Trophoblast cell (in vitro differentiated cells and primary cell): ENCODE data around the gene DDX59.

Experiments
- DNase-seq, 2 donors: peaks; one replicate each; pipeline ENCODE4 v3.0.0-alpha.2; 2016
- H2AFZ ChIP-seq: 2 replicates; pipeline ENCODE4 v1.6.1; 2013; ENCODE audit warnings: low read length, moderate library complexity, mild to moderate bottlenecking; ENCODE audit not compliant: insufficient read depth, poor library complexity
- H2AK5ac ChIP-seq: 2 replicates; pipeline ENCODE4 v1.6.1; 2013; ENCODE audit warnings: mild to moderate bottlenecking, low read length
- H2BK120ac ChIP-seq: 2 replicates; pipeline ENCODE4 v1.6.1; 2013; ENCODE audit warnings: low read length, mild to moderate bottlenecking, moderate library complexity; ENCODE audit not compliant: insufficient read depth, poor library complexity
- H2BK12ac ChIP-seq: 2 replicates; pipeline ENCODE4 v1.6.1; 2013; ENCODE audit warnings: mild to moderate bottlenecking, low read length, moderate library complexity
- H2BK5ac ChIP-seq: 2 replicates; pipeline ENCODE4 v1.6.1; 2013; ENCODE audit warnings: low read length, low read depth, moderate library complexity, mild to moderate bottlenecking; ENCODE audit not compliant: poor library complexity
- H3K14ac ChIP-seq: 2 replicates; pipeline ENCODE4 v1.6.1; 2013; ENCODE audit warnings: mild to moderate bottlenecking, low read length
- H3K18ac ChIP-seq: 2 replicates; pipeline ENCODE4 v1.6.1; 2013; ENCODE audit warnings: mild to moderate bottlenecking, low read length
- H3K23ac ChIP-seq: 2 replicates; pipeline ENCODE4 v1.6.1; 2013; ENCODE audit warnings: low read length
- H3K27ac ChIP-seq: 2 replicates; pipeline ENCODE4 v1.5.1; 2013; ENCODE audit warnings: low read depth, mild to moderate bottlenecking, inconsistent platforms, low read length, moderate library complexity
- H3K27me3 ChIP-seq: 2 replicates; pipeline ENCODE4 v1.6.1; 2013; ENCODE audit warnings: inconsistent platforms, mild to moderate bottlenecking, low read length, moderate library complexity; ENCODE audit not compliant: insufficient read depth
- H3K36me3 ChIP-seq, 2 experiments: 1 replicate in 1 of 2; 2 replicates in 1 of 2; pipeline ENCODE4 v1.6.1; 2013; ENCODE audit warnings: low read length in 2 of 2, mild to moderate bottlenecking in 2 of 2, moderate library complexity in 1 of 2; ENCODE audit not compliant: insufficient read depth in 2 of 2, control insufficient read depth in 1 of 2
- H3K4ac ChIP-seq: 2 replicates; pipeline ENCODE4 v1.6.1; 2013; ENCODE audit warnings: low read depth, mild to moderate bottlenecking, low read length, moderate library complexity
- H3K4me1 ChIP-seq, 2 experiments: 1 replicate in 1 of 2; 2 replicates in 1 of 2; pipeline ENCODE4 v1.6.1; 2013; ENCODE audit warnings: low read length in 2 of 2, mild to moderate bottlenecking in 2 of 2, moderate library complexity in 1 of 2; ENCODE audit not compliant: insufficient read depth in 2 of 2, control insufficient read depth in 1 of 2
- H3K4me2 ChIP-seq: 2 replicates; pipeline ENCODE4 v1.6.1; 2013; ENCODE audit warnings: inconsistent platforms, mild to moderate bottlenecking, low read length, moderate library complexity
- H3K4me3 ChIP-seq: 2 replicates; pipeline ENCODE4 v1.5.1; 2013; ENCODE audit warnings: mild to moderate bottlenecking, low read depth, low read length, inconsistent platforms
- H3K79me1 ChIP-seq: one replicate; pipeline ENCODE4 v1.6.1; 2013; ENCODE audit warnings: low read length
- H3K79me2 ChIP-seq: 2 replicates; pipeline ENCODE4 v1.6.1; 2013; ENCODE audit warnings: low read length, mild to moderate bottlenecking; ENCODE audit not compliant: control insufficient read depth, insufficient read depth, poor library complexity
- H3K9ac ChIP-seq: 2 replicates; pipeline ENCODE4 v1.6.1; 2013; ENCODE audit warnings: mild to moderate bottlenecking, low read length
- H3K9me3 ChIP-seq: 2 replicates; pipeline ENCODE4 v1.6.1; 2013; ENCODE audit warnings: low read depth, mild to moderate bottlenecking, control low read depth, inconsistent platforms, low read length; ENCODE audit not compliant: insufficient read depth
- H4K12ac ChIP-seq: 2 replicates; pipeline ENCODE4 v1.6.1; 2013; ENCODE audit warnings: low read depth, mild to moderate bottlenecking, low read length, moderate library complexity
- H4K8ac ChIP-seq: 2 replicates; pipeline ENCODE4 v1.6.1; 2013; ENCODE audit warnings: low read depth, mild to moderate bottlenecking, low read length, moderate library complexity
- H4K91ac ChIP-seq: one replicate; pipeline ENCODE4 v1.6.1; 2013; ENCODE audit warnings: low read depth, mild to moderate bottlenecking, low read length, moderate library complexity
- WGBS: extraction: QIAGEN DNeasy Blood & Tissue Kit; methylation state at CpG from one replicate; pipeline ENCODE4 v1.1.7; 2013; ENCODE audit warnings: missing lambda C conversion rate; ENCODE audit not compliant: insufficient read length, insufficient coverage; ENCODE audit errors: extremely low coverage; 5-methylcytosine and 5-hydroxymethylcytosine counted together

The DDX59 gene

DNA sequence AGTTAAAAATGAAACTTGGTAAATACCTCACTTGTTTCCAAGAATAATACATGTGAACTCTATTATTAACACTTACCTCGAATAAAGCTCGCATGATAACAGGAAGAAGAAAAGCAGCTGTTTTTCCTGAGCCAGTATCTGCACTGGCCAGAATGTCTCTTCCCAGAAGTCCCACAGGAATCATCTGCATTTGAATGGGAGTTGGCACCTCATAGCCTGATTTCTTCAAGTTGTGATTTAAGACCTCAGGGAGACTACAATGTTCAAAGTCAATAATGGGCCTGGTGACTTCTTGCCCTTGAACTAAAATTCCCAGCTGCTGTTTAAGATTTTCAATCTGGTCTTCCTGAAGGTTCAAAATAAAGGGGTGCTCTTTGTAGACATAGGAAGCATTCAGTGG is 3.8 kb downstream of the DDX59 start:
- Histone ChIP-seq H3K9me3 (no peaks in the 10 kb centered on the region), H3K4me2 (no peak overlapping the region), H2BK12ac (no peak overlapping the region), H2BK5ac (no peak overlapping the region), H3K79me1 (peaks cover 9% of the 10 kb centered on the region), H3K27ac (no peak overlapping the region), H3K4me1 (no peaks in the 10 kb centered on the region), H3K4ac (no peak overlapping the region), H2AFZ (no peak overlapping the region), H2BK120ac (no peak overlapping the region), H3K18ac (no peak overlapping the region), H3K4me3 (no peak overlapping the region), H3K79me2 (peaks cover 9% of the 10 kb centered on the region), H4K8ac (no peak overlapping the region), H3K36me3 (peaks cover 12 to 15% of the 10 kb centered on the region in 2 experiments), H4K12ac (no peak overlapping the region), H3K9ac (no peak overlapping the region), H3K14ac (no peak overlapping the region), H3K23ac (no peak overlapping the region), H3K27me3 (no peaks in the 10 kb centered on the region), H2AK5ac (no peak overlapping the region), H4K91ac (no peak overlapping the region)
- DNase-seq, result no peak
- no CpG with 5 or more reads among the region's 2 CpGs for WGBS

DNA sequence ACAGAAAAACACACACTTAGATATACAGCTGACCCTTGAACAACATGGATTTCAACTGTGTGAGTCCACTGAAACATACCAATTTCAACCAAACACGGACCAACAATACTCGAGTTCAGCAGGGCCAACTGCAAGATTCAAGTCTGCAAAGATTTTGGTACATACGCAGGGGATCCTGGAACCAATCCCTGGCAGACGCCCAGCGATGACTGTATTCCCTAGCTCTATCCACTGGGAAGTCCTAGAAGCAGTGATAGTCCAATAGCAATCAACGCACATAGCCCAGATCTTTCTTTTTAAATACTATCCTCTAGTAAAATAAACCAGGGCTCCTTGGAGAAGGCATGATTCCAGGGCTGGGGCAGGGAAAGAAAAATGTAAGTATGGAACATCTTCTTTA is 9.0 kb downstream of the DDX59 start:
- Histone ChIP-seq H3K27ac (no peak overlapping the region), H3K14ac (no peak overlapping the region), H3K23ac (no peak overlapping the region), H4K91ac (no peak overlapping the region), H2BK5ac (no peak overlapping the region), H3K4me1 (peaks cover 3 to 9% of the 10 kb centered on the region in 2 experiments), H3K9ac (peak overlapping the region; percentile 69), H3K4me2 (no peak overlapping the region), H2BK12ac (peak overlapping the region; percentile 50), H3K27me3 (no peaks in the 10 kb centered on the region), H3K36me3 (peaks cover 14 to 19% of the 10 kb centered on the region in 2 experiments), H3K18ac (no peak overlapping the region), H3K79me2 (peaks cover 2% of the 10 kb centered on the region), H3K9me3 (peaks cover 2% of the 10 kb centered on the region), H3K4me3 (no peak overlapping the region), H3K4ac (no peak overlapping the region), H4K8ac (no peak overlapping the region), H2BK120ac (no peak overlapping the region), H3K79me1 (peaks cover 6% of the 10 kb centered on the region), H2AK5ac (no peak overlapping the region), H2AFZ (no peak overlapping the region), H4K12ac (no peak overlapping the region)
- WGBS, result no CpG with 5 or more reads among the region's 6 CpGs
- no peak for DNase-seq

DNA sequence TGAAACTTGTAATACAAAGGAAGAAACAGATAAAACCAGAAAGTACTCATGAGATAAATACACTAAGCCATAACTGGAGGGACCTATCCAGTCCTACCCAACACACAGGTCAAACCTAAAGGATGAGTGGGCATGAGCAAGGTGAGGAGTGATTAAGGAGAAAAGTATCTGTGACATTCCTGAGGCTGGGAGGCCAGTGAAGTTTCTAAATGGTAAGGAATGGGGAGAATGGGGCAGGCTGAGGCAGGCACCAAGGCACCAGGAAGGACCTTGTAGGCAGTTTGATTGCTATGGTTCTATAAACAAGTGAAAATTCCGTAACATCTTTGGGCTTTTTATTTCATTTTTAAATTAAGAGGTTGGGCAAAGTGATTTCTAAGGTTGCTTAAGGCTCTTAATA is 10.4 kb downstream of the DDX59 start:
- Histone ChIP-seq H3K18ac (no peak overlapping the region), H3K27ac (peak overlapping the region; percentile 86), H2AFZ (no peak overlapping the region), H3K14ac (no peak overlapping the region), H2AK5ac (no peak overlapping the region), H3K9me3 (peaks cover 2% of the 10 kb centered on the region), H3K4me2 (no peak overlapping the region), H3K4ac (no peak overlapping the region), H2BK5ac (no peak overlapping the region), H4K91ac (no peak overlapping the region), H3K79me2 (peaks cover 2% of the 10 kb centered on the region), H2BK12ac (no peak overlapping the region), H2BK120ac (no peak overlapping the region), H3K4me1 (peaks cover 10 to 17% of the 10 kb centered on the region in 2 experiments), H3K36me3 (peaks cover 12 to 14% of the 10 kb centered on the region in 2 experiments), H3K4me3 (no peak overlapping the region), H3K9ac (no peak overlapping the region), H4K8ac (no peak overlapping the region), H3K27me3 (no peaks in the 10 kb centered on the region), H3K79me1 (peaks cover 11% of the 10 kb centered on the region), H4K12ac (no peak overlapping the region), H3K23ac (no peak overlapping the region)
- no CpG with 5 or more reads among the region's 1 CpG for WGBS
- DNase-seq, result peak; percentile 77 to 89

DNA sequence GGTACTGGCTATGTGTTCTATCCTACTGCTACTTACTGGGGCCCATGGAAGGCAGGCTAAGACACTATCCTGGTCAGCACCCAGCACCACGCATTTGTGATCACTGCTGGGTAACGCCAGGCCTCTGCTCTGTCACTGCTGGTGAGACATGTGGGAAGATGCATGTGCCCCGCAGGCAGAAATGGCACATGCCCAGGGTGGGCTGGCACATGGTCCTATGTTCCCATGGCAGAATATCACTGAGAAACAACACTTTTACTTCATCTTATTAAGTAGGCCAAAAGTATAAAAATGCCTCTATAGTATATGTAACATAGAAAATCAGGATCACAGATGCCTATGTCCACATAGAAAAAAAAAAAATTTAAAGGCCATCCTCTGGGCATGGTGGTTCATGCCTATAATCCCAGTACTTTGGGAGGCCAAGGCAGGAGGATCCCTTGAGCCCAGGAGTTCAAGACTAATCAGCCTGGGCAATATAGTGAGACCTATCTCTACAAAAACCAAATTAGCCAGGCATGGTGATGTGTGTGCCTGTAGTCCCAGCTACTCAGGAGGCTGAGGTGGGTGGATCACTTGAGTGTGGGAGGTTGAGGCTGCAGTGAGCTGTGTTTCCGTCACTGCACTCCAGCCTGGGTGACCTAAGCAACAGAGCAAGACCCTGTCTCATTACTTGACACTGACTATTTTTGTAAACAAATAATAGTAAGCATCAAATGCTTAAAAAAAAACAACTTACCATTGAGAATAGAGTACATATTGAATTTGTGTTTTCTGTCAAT is 11.5 kb downstream of the DDX59 start:
- Histone ChIP-seq H3K79me2 (peaks cover 5% of the 10 kb centered on the region), H3K4me1 (peaks cover 13 to 21% of the 10 kb centered on the region in 2 experiments), H3K4ac (no peak overlapping the region), H3K9me3 (peaks cover 3% of the 10 kb centered on the region), H2AFZ (no peak overlapping the region), H3K27me3 (no peaks in the 10 kb centered on the region), H3K4me3 (no peak overlapping the region), H3K23ac (no peak overlapping the region), H2BK120ac (no peak overlapping the region), H2BK5ac (peak overlapping the region; percentile 75), H3K14ac (no peak overlapping the region), H3K79me1 (peaks cover 15% of the 10 kb centered on the region), H4K12ac (no peak overlapping the region), H2AK5ac (peak overlapping the region; percentile 90), H3K18ac (no peak overlapping the region), H3K27ac (no peak overlapping the region), H3K4me2 (no peak overlapping the region), H4K8ac (no peak overlapping the region), H2BK12ac (peak overlapping the region; percentile 12), H3K9ac (no peak overlapping the region), H4K91ac (no peak overlapping the region), H3K36me3 (peaks cover 14 to 15% of the 10 kb centered on the region in 2 experiments)
- no peak for DNase-seq
- no CpG with 5 or more reads among the region's 4 CpGs for WGBS
